GM12878 (cell line): ENCODE data around the gene FCF1. TPM values are rescaled to one million over a fixed set of nuclear protein-coding genes. Genes with fewer than 3 reads are reported as not detected.

Experiments used
- BACH1 ChIP-seq: fragments of 450-650 bp; IDR thresholded peaks from 2 replicates; pipeline ENCODE4 v1.6.1; 2017; ENCODE audit warnings: mild to moderate bottlenecking, borderline replicate concordance
- BCL11A ChIP-seq: IDR thresholded peaks from 2 replicates; pipeline ENCODE4 v1.6.1; 2011; ENCODE audit warnings: low read depth, low read length
- CBX5 ChIP-seq: sonication (generic); IDR thresholded peaks from 2 replicates; pipeline ENCODE4 v1.6.1; 2016; ENCODE audit warnings: low read depth, moderate library complexity, mild to moderate bottlenecking, inconsistent platforms
- CEBPB ChIP-seq, 2 experiments: fragments of 150-350 bp in 1 of 2; IDR thresholded peaks; 2 replicates each; pipeline ENCODE4 v1.6.1; 2012 to 2014; ENCODE audit warnings: low read depth in 2 of 2, low read length in 2 of 2, borderline replicate concordance in 1 of 2, inconsistent platforms in 1 of 2
- HDAC6 ChIP-seq: fragments of 200-600 bp; sonication (generic); IDR thresholded peaks from one replicate; pipeline ENCODE4 v1.8.0; 2017; ENCODE audit warnings: antibody characterized with exemption; ENCODE audit not compliant: unreplicated experiment
- KDM1A ChIP-seq: fragments of 200-600 bp; sonication (generic); IDR thresholded peaks from 2 replicates; pipeline ENCODE4 v1.6.1; 2016; ENCODE audit warnings: borderline replicate concordance
- MEF2A ChIP-seq: IDR thresholded peaks from 2 replicates; pipeline ENCODE4 v1.6.1; 2011; ENCODE audit warnings: low read depth, mild to moderate bottlenecking, low read length, moderate library complexity; ENCODE audit not compliant: insufficient read depth
- MEF2B ChIP-seq: fragments of 450-650 bp; IDR thresholded peaks from 2 replicates; pipeline ENCODE4 v1.6.1; 2018; ENCODE audit warnings: mild to moderate bottlenecking, moderate library complexity; ENCODE audit not compliant: partially characterized antibody, poor library complexity, severe bottlenecking
- MYC ChIP-seq: IDR thresholded peaks from 2 replicates; pipeline ENCODE4 v1.6.1; 2011; ENCODE audit warnings: mild to moderate bottlenecking, low read length, moderate library complexity, inconsistent platforms; ENCODE audit not compliant: insufficient read depth, insufficient replicate concordance, insufficient read length, severe bottlenecking
- NFXL1 ChIP-seq: fragments of 450-650 bp; IDR thresholded peaks from 2 replicates; pipeline ENCODE4 v1.6.1; 2017; ENCODE audit warnings: antibody characterized with exemption, mild to moderate bottlenecking, borderline replicate concordance
- NFYA ChIP-seq: IDR thresholded peaks from 2 replicates; pipeline ENCODE4 v1.6.1; 2011; ENCODE audit warnings: low read depth, mild to moderate bottlenecking, low read length, improper control_type of control experiment, borderline replicate concordance
- NKRF ChIP-seq: fragments of 450-650 bp; conservative IDR thresholded peaks from 2 replicates; pipeline ENCODE4 v1.6.1; 2017; ENCODE audit warnings: mild to moderate bottlenecking, moderate library complexity
- PAX5 ChIP-seq: IDR thresholded peaks from 2 replicates; pipeline ENCODE4 v1.6.1; 2011; ENCODE audit warnings: low read depth, low read length, borderline replicate concordance
- PAX8 ChIP-seq: fragments of 450-650 bp; IDR thresholded peaks from 2 replicates; pipeline ENCODE4 v1.6.1; 2017; ENCODE audit warnings: mild to moderate bottlenecking, moderate library complexity
- PBX3 ChIP-seq: IDR thresholded peaks from 2 replicates; pipeline ENCODE4 v1.6.1; 2011; ENCODE audit warnings: mild to moderate bottlenecking, low read depth, low read length, moderate library complexity; ENCODE audit not compliant: insufficient replicate concordance
- REST ChIP-seq: IDR thresholded peaks from 2 replicates; pipeline ENCODE4 v1.6.1; 2012; ENCODE audit warnings: mild to moderate bottlenecking, low read depth, low read length
- TAF1 ChIP-seq: IDR thresholded peaks from 2 replicates; pipeline ENCODE4 v1.6.1; 2011; ENCODE audit warnings: mild to moderate bottlenecking, low read depth, low read length, borderline replicate concordance
- TCF12 ChIP-seq: IDR thresholded peaks from 2 replicates; pipeline ENCODE4 v1.6.1; 2011; ENCODE audit warnings: low read depth, mild to moderate bottlenecking, low read length
- TCF7 ChIP-seq: IDR thresholded peaks from 2 replicates; pipeline ENCODE4 v1.6.1; 2014; ENCODE audit warnings: antibody characterized with exemption, borderline replicate concordance
- USF1 ChIP-seq: IDR thresholded peaks from 2 replicates; pipeline ENCODE4 v1.6.1; 2011; ENCODE audit warnings: borderline replicate concordance, low read depth, mild to moderate bottlenecking, moderate library complexity, mixed read lengths, low read length; ENCODE audit not compliant: insufficient read depth; ENCODE audit errors: extremely low read length
- ZSCAN29 ChIP-seq: fragments of 450-650 bp; IDR thresholded peaks from 2 replicates; pipeline ENCODE4 v1.6.1; 2017; ENCODE audit warnings: mild to moderate bottlenecking, moderate library complexity
- ZZZ3 ChIP-seq: IDR thresholded peaks from 2 replicates; pipeline ENCODE4 v1.6.1; 2011; ENCODE audit warnings: low read depth; ENCODE audit not compliant: control insufficient read depth, insufficient read length
- polyA plus RNA-seq, 11 experiments: library from polyadenylated mRNA; depleted of rRNA in 4 of 11; unstranded in 6 of 11; stranded (reverse) in 5 of 11; fragments of >200 nt; fragmentation: Nextera tagmentation in 4 of 11; fragmentation: Illumina TruSeq in 1 of 11; extraction: Ambion mirVana in 4 of 11; extraction: Trizol in 1 of 11; gene quantifications; 1 replicate in 1 of 11; 2 replicates in 10 of 11; pipeline versions ENCODE4 v1.2.1 to v1.2.3, GENCODE V29; 2011 to 2016; ENCODE audit warnings: inconsistent platforms in 2 of 11, missing spikeins in 2 of 11, low read depth in 1 of 11
- total RNA-seq, 4 experiments: library from RNA; depleted of rRNA in 3 of 4; stranded (reverse); fragments of >200 nt in 3 of 4; fragmentation: Illumina TruSeq in 1 of 4; extraction: Trizol in 1 of 4; gene quantifications; 2 replicates each; pipeline versions ENCODE4 v1.2.1 to v1.2.3, GENCODE V29; 2013 to 2021

FCF1 gene
- total and polyA plus RNA-seq, 10 of the 15 experiments (the other 5 are each of a cell fraction or from before 2014, with no cell fraction given): 6.2 to 88.7 (median 28.5) TPM

GRCh38 chr14:74762917-74763802 is 50.2 kb downstream of the FCF1 start, which contains the start of gene YLPM1 (continued):
- no peak for TF ChIP-seq REST
- no peak for TF ChIP-seq TCF7
- no peak for TF ChIP-seq CEBPB (IDR thresholded peaks at IDR 0.05; ENCODE audit: borderline replicate concordance in 1 of 2, low read depth in 2 of 2, low read length in 2 of 2)
- 0 out of 2 replicates have a peak, but pooled peaks have one; percentile 23 for TF ChIP-seq TCF12
- no peak for TF ChIP-seq PAX5
- TF ChIP-seq NFYA: no peak
- no peak for TF ChIP-seq MYC
- no peak for TF ChIP-seq PBX3
- no peak for TF ChIP-seq ZZZ3
- TF ChIP-seq USF1: no peak
- TF ChIP-seq BACH1: peak; percentile 84
- TF ChIP-seq HDAC6: peak; percentile 61
- TF ChIP-seq NFXL1: no peak
- TF ChIP-seq CBX5: no peak; the same call in 1 of the 2 replicates
- TF ChIP-seq BCL11A: no peak
- peak; percentile 78 for TF ChIP-seq TAF1
- no peak for TF ChIP-seq MEF2B
- TF ChIP-seq MEF2A: no peak
- no peak for TF ChIP-seq KDM1A
- peak; percentile 83; the same call in 1 of the 2 replicates for TF ChIP-seq PAX8
- TF ChIP-seq ZSCAN29: no peak
- peak; percentile 90 for TF ChIP-seq NKRF
